ENCODE results near the gene MCTP1.
"Not testable (repeated sequence)": the region's sequence is repeated elsewhere in the genome, so short reads cannot be mapped to it uniquely, and the experiment has no call there.

MCTP1 gene

DNA sequence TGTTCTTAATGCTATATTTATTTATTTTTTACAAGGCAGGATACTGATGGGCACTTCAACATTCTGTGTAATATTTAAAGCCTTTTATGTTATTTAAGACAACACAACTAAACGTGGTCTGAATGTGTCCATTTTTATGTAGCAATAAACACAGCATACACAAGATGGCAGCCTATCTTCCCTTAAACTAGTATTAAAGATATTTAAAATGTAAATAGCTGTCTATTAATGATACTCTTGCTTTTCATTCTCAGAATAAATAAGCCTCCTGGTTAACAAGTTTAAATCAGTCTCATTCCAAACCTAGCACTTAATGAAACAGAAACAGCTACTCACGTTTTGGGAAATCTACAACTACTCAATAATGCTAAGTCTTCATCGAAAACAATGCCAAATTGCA lies 315.7 kb downstream of the MCTP1 start:
- DNase-seq (ENCODE audit: low spot score), result no peak
- FAIRE-seq, result no peak

DNA sequence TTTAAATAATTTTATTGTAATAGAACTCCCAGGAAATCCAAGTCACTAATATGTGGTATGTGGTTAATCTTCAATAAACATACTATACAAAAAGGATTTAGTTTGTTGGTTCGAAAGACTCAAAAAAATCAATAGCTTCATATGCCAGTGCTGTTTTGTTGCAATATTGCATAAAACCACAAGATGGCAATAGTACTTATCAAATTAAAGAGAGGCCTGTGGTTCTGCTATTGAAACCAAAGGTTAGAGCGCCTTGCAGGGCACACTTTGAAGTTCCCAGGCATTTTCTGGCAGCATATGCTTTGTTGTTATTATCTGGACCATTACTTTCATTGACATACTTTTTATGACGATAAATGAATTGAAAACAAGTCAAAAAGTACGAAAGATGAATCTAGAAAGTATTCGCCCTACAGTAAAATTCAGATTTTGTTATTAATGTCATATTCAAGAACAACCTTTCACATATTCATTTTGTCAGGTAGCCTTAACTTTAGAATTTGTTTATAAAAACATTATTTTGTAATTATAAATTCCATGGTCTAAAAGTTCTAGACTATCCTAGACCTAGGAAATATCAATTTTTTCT lies 316.3 kb downstream of the MCTP1 start:
- no peak for FAIRE-seq

DNA sequence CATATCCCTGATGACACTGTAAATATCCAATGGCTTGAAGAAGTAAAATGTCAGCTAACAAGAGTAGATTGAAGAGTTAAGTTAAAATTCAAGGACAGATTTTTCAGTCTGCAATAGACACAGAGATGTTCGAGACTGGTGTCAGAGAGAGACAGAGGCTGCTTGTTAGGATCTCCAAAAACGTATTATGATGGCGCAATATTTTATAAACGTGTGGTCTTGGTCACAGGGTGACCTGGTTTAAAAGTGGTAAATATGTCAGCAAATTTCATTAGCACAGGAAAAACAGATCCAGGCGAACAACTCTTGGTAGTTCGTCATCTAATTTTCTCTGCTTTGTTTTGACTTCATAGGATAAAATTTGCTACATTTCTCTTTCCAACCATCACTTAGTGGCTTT lies 317.4 kb downstream of the MCTP1 start:
- no peak for FAIRE-seq
- no peak for DNase-seq (ENCODE audit: low spot score)

More for the DNA sequence above, 316.3 kb downstream of the MCTP1 start:
- DNase-seq (ENCODE audit: low spot score), result peak; percentile 4

DNA sequence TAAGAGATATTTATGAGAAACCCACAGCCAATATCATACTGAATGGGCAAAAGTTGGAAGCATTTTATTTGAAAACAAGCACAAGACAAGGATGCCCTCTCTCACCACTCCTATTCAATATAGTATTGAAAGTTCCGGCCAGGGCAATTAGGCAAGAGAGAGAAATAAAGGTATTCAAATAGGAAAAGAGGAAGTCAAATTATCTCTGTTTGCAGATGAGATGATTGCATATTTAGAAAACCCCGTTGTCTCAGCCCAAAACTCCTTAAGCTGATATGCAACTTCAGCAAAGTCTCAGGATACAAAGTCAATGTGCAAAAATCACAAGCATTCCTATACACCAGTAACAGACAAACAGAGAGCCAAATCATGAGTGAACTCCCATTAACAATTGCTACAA lies 325.6 kb downstream of the MCTP1 start:
- DNase-seq (ENCODE audit: low spot score); FAIRE-seq: not testable (repeated sequence)

DNA sequence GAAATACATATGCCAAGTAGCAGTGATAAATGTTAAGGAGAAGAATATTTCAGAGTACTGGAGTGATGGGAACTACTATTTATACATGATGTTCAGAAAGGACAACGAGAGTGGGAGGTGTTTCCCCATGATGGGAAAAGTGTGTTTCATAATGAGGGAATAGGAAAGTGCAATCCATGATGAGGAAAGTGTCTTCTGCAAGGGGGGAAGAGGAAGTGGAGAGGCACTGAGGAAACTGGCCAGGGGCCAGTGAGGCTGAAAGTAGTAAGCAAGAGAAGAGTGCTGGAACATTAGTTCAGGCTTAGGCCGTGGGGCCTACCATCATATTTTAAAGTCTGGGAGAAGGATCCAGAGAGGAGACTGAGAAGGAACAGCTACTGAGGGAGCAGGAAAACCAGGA lies 339.2 kb downstream of the MCTP1 start:
- no peak for DNase-seq (ENCODE audit: low spot score)
- no peak for FAIRE-seq

DNA sequence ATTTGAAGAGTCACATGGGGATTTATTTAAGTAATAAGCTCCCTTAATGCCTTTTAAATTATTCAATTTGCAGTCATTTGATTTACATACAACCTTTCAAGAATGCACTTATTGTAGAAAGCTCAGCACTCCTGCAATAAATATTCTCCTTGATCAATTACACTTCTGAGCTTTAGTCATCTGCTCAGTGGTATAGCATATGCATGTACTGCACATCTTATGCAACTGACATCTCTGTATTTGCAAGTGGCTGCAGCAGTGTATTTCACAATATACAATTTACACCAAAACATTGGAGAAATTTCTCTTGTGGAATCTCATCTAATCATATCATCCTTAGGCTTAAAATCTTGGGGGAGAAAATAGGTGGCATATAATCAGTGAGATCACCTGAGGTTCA lies 340.7 kb downstream of the MCTP1 start:
- FAIRE-seq (no peak), DNase-seq (ENCODE audit: low spot score) (no peak)

DNA sequence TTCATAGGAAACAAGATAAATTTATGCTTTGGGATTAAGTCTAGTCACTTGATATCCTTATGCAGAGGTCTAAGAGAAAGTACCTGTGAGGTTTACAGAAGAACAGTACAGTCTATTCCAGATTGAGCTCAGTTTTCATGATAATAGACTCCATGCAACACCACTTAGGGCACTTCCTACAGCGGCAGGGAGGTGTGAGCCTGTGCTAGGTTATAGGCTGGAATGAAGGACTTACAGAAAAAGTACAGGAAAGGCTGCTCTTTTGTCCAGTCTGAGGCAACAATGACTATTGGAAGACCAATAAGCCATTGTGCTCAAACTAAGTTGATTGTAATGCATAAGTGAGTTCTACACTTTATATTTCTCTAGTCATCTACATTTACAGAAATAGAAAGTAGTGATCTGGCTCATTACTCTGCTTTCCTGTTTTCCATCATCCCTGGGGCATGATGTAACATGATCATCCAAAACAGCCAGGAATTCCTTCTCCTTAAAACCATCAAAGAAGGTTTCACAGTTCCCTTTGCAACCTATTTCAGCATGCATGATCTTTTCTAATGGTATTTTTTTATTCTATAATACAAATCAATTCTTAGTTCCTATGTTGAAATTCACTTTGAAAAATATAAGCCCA lies 343.7 kb downstream of the MCTP1 start:
- DNase-seq (ENCODE audit: low spot score) (no peak), FAIRE-seq (no peak)

DNA sequence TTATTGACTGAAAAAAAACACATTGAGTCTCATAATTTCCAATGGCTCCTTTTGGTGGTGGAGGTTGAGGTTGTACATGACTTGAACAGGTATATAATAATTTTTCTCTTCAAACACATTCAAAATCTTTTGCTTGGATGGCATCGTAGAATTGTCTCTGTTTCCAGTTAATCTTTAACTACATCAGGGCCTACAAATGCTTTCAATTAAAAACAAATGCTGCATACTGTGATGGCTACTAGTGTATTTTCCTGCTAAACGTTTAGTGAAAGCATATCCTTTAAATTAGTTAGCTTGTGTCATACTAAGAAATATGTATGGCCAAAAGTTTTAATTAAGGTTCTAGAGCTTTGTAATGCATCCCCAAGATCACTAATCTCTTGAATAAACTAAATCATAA lies 352.6 kb downstream of the MCTP1 start:
- no peak for DNase-seq (ENCODE audit: low spot score)
- FAIRE-seq, result no peak

DNA sequence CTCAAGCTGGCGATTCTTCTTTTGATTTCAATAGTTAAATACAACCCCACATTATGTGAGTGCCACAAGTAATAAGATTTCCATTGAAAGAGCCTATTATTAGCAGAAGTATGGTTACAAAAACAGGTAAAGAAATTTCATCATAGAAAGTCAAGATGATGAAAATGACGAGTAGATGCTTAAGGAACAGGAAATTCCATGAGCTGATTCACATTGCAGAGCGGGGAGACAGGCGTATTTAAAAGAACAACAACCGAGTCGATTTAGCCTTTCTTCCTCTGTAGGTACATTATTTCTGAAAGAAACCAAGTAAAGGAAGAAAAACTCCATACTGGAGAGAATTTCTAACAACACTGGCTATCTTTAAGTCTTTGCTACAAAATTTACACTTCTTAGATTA lies 356.0 kb downstream of the MCTP1 start:
- DNase-seq (ENCODE audit: low spot score) (no peak), FAIRE-seq (no peak)

DNA sequence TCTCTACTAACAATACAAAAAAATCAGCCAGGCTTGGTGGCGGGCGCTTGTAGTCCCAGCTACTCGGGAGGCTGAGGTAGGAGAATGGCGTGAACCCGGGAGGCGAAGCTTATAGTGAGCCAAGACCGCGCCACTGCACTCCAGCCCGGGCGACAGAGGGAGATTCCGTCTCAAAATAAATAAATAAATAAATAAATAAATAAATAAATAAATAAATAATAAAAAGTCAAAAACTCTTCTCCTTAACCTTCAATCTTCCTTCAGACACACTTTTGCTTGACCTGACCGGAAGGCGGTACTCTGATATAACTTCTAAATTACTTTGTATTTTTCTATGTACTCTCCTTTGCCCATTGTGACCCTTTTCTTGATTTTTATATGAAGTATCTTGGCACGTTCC lies 364.3 kb downstream of the MCTP1 start:
- DNase-seq (ENCODE audit: low spot score) (no peak), FAIRE-seq (no peak)

DNA sequence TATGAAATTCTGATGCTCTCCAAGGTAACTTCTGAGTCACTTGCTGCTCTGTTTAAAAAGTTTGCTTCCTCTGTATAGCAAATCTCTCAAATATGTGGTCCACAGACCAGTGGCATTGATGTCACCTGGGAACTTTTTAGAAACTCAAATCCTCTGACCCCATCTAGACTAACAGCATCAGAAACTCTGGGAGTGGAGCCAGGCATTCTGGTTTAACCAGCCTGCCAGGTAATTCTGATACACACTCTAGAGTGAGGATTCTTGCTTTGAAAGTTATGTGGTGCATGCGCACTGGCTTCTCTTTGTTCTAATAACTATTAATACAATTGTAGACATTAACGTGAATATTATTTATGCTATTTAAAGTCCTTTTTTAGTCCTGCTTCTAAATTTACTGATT lies 368.3 kb downstream of the MCTP1 start:
- DNase-seq (ENCODE audit: low spot score) (no peak), FAIRE-seq (no peak)

DNA sequence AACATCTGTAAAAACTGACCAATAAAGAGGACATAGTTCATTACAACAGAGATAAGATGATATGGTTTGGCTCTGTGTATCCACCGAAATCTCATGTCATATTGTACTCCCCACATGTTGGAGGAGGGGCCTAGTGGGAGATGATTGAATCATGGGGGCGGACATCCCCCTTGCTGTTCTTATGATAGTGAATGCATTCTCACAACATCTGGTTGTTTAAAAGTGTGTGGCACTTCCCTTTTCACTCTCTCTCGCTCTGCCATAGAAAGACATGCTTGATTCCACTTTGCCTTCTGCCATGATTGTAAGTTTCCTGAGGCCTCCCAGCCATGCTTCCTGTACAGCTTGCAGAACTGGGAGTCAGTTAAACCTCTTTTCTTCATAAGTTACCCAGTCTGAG lies 373.6 kb downstream of the MCTP1 start:
- FAIRE-seq (no peak), DNase-seq (ENCODE audit: low spot score) (no peak)

DNA sequence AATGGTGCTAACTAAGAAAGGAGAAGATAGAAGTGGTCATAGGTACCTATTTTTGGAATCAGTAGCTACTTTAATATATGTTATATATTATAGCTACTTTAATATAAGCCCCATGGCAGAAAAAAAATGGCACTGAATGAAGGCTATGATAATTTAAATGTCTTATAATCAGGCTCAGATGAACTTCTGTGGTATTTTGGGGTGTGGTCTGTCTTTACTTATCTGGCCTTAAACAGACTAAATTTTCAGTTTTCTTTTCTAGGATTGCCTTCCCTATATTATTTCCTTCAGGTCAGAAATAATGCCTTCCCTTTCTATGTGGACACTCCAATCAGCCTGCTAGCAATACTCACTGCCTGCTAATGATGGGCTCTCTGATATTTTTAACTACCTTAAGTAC lies 374.2 kb downstream of the MCTP1 start:
- no peak for DNase-seq (ENCODE audit: low spot score)
- no peak for FAIRE-seq

DNA sequence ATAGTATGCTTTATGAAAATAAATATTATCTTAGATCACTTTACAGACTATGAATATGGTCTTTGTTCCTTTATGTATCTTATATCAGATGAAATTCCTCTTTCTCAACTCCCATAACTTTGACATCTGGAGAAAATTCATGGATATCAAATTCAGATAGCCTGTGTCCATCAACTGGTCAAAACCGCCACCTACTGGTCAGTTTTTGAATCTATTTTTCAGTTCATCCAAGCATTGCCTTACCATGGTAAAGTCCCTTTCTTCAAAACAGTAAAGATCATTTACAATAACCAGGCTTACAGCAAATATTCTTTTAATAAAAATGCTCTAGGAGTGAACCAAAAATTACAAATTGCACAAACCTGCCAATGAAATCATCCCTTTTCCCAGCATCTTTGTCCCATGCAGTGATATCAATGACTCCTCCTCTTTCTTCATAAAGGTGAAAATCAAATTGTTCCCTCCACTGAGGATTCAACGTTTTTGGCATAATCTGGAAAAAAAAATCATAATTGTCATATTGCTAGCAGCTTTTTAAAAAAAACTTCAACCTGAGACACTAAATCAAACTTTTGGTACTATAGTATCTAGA lies 375.9 kb downstream of the MCTP1 start:
- DNase-seq (ENCODE audit: low spot score) (peak; percentile 5), FAIRE-seq (peak; percentile 5)

DNA sequence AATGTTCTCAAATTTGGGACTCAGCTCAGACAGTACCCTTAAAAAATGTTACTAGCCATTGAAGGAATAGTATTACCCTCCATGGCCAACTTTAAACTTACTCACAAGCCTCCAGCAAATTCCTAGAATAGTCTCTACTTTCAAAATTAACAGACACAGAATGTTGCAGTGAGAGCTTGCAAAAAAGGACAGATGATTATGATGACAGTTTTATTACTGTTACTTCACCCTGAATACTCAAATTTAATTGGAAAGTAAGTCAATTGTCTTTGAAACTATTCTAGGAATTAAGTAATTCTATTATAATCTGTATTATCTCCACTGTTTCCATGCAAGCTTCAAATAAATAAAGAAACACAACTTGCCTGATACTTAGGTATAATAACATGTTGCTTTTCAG lies 378.1 kb downstream of the MCTP1 start:
- FAIRE-seq, result no peak
- DNase-seq (ENCODE audit: low spot score), result no peak

DNA sequence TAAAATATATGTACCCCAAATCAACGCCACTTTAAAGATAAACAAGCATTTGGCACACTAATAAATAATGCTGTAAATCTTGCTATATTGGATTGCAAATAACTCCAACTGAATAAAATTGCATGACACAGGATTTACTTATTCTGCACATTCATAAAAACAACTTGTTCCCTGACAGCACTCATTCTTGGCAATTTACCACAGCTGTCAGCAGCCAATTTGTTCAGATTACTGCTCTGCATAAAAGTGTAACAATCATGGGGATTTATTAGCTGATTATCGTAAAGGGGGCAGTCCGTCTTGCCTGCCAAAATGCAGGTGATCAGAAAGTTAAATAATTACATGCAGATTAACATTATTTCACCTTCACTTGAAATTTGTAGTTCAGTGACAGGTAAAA lies 381.2 kb downstream of the MCTP1 start:
- no peak for DNase-seq (ENCODE audit: low spot score)
- FAIRE-seq, result no peak

DNA sequence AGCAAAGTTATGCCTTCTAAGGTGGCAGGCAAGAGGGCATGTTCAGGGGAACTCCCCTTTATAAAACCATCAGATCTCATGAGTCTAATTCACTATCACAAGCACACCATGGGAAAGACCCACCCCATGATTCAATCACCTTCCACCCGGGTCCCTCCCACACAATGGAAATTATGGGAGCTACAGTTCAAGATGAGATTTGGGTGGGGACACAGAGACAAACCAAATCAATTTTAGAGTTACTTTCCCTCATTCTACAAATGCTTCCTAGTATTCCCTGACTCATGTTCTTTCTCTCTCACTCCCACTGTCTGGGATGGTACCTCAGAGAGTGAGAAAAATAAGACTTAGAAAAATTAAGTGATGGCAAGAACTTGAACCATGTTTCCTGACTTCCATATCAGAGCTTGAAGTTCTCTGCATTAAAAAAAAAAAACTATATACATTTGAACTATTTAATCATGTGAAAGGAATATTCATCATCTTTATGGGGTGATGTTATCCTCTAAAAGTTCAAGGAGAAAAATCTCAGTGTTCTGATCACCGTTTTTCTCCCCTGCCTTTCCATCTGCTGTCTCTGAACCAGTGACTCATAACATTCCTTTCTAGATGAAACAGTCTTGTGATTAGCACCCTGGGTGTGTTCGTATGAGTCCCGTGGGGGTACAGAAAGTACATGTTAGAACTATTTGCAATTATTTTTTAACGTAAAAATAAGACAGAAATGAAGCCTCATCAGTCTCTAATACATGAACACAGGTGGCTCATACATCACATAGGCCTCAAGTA lies 383.5 kb downstream of the MCTP1 start:
- peak; percentile 47 for DNase-seq (ENCODE audit: low spot score)
- peak; percentile 72 for FAIRE-seq

DNA sequence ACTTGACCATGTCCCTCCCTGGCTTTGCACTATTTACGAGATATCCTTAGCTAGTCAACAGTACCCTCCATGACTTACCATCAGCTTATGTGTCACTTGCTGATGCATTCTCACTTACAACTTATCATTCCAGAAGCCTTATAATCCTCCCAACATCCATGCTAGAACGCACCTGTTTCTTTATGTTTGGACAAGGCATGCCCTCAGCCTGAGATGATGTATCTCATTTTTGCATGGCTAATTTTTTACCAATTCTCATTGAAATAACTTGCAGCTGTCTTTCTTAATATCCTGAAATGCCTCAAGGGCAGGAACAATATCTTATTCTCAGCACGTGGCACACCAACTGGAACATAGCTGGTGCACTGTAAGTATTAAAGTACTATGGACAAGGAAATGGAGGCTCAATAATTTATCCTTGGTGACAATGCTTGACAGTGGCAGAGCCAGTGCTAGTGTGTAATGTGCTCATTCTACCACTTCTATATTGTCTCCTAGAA lies 384.8 kb downstream of the MCTP1 start:
- DNase-seq (ENCODE audit: low spot score) (no peak), FAIRE-seq (no peak)

DNA sequence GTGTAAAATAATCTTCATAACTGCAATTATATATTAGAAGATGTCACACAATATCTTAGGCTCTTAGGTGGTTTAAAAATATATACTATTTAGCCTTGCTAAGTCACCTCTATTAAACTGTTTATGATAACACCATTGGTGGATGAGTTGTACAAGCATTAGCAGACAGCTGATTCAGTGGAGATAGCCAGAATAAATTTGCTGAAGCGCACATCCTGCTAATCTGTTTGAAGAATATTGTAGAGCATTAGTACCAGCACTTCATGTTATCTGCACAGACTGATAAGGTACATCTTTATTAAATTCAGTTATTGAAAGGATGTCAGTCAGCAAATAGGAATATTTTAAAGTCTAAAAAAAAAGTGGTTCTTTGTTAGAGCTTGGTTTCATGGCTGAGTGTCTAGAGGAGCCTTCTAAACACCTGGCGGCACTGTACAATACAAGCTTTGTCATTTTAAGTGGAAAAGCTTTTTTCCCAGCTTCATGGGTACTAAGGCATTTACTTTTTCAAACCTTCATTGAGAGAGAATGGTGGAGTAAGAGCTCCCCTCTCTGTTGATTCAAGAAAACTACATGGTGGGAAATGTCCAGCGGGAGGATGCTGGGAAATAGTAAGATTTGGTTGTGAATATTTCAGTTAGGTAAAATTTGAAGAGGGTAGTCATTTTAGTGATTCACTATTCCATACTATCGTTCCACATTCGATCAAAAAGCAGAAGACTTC lies 391.3 kb downstream of the MCTP1 start:
- DNase-seq (ENCODE audit: low spot score), result no peak
- FAIRE-seq, result no peak

DNA sequence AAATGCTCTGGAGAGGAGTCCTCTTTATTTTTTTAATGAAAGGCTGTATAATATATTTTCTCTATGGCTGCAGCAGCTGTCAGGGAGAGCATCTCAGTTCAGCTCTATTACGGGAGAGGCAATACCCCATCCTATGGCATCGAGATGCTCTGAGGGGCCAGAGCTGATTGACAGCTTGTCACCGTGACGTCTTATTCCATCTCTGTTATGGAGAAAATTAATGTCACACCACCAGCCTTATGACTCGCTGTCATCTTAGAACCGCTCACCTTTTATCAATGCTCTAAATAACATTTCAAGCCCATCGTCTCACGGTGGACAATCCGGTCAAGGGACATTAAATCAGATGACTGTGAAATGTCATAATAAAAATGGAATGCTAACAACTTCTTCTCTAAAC lies 392.9 kb downstream of the MCTP1 start:
- DNase-seq (ENCODE audit: low spot score) (no peak), FAIRE-seq (no peak)

DNA sequence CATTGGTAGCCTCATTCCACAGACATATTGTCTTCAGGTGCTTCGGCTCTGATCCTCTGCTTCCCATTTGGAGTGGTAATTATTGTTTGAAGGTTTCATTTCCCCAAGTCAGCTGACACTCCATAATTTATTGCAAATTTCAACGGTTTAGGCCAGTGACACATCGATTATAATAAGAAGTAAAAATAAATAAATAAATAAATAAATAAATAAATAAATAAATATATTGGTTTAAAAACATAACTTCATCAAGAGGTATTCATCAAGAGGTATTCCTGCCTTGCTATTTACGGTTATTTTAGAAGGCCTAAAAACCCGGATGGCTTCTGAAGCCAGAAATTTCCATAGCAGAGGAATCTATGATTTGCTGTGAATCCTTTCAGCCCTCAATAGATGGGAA lies 393.3 kb downstream of the MCTP1 start:
- FAIRE-seq, result no peak
- DNase-seq (ENCODE audit: low spot score), result no peak

DNA sequence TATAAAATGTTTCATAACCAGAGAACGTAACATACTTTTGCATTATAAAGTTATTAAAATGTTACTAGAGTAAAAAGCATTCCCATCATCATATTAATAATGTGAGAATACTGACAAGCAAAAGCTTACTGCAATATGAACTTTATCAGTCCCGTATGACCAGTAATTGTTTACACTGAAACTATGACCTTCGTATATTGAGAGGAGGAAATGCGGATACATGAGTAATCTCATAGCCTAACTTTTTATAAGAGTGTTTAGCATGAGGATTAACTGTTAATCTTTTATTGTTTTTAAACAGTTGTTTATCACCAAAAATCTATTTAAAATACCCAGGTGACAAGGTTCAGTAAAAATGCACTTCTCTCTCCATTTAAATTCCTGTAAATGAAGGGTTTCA lies 394.0 kb downstream of the MCTP1 start:
- no peak for DNase-seq (ENCODE audit: low spot score)
- FAIRE-seq, result no peak
